AG04450 (cell line): ENCODE data around the gene CENPV. TPM values are rescaled to one million over a fixed set of nuclear protein-coding genes. Genes with fewer than 3 reads are reported as not detected.
"Not testable (repeated sequence)": the region's sequence is repeated elsewhere in the genome, so short reads cannot be mapped to it uniquely, and the experiment has no call there.

Source experiments
- CTCF ChIA-PET: fragments of 300-600, 350-600 bp; formaldehyde crosslinking; extraction: SDS; loops from one replicate; lab custom pipeline; 2022; ENCODE audit warnings: antibody characterized with exemption, inconsistent platforms; lab: Charles Lee
- POLR2A ChIA-PET: fragments of 350-600 bp; formaldehyde crosslinking; extraction: SDS; loops from one replicate; lab custom pipeline; 2021; ENCODE audit warnings: antibody characterized with exemption, inconsistent platforms; lab: Yijun Ruan, JAX
- DNase-seq: peaks from one replicate; pipeline ENCODE4 v3.0.0-alpha.2; 2011; ENCODE audit warnings: low read depth, low spot score
- H3K27ac ChIP-seq: one replicate; pipeline ENCODE4 v1.5.1; 2012; ENCODE audit warnings: low read depth, low read length, control low read depth
- H3K27me3 ChIP-seq: one replicate; pipeline ENCODE4 v1.6.0; 2012; ENCODE audit warnings: low read length; ENCODE audit not compliant: control insufficient read depth, insufficient read depth
- H3K4me3 ChIP-seq: 2 replicates; pipeline ENCODE4 v1.5.1; 2011; ENCODE audit warnings: mild to moderate bottlenecking, low read depth, low read length, control low read depth
- H3K9me3 ChIP-seq: 2 replicates; pipeline ENCODE4 v1.5.1; 2012; ENCODE audit warnings: low read length; ENCODE audit not compliant: control insufficient read depth, insufficient read depth
- CTCF ChIP-seq: IDR thresholded peaks from 2 replicates; pipeline ENCODE4 v1.5.1; 2011; ENCODE audit warnings: low read depth, low read length, control low read depth, inconsistent platforms
- polyA minus RNA-seq: library from RNA; depleted of rRNA, polyadenylated mRNA; stranded (reverse); fragments of >200 nt; gene quantifications from 2 replicates; pipeline ENCODE4 v1.2.3, GENCODE V29; 2011; rRNA and poly(A)+ RNA removed
- polyA plus RNA-seq: library from polyadenylated mRNA; depleted of rRNA; stranded (reverse); fragments of >200 nt; gene quantifications from 2 replicates; pipeline ENCODE4 v1.2.3, GENCODE V29; 2011; rRNA removed

The CENPV gene
- polyA plus RNA-seq (65.2 and 71.9 TPM in 2 replicates), polyA minus RNA-seq (24.3 and 24.6 TPM in 2 replicates)

- H3K27ac ChIP-seq = peak within 1 kb of the TSS; percentile 80
- no peak for DNase-seq
- no peaks in the 10 kb centered on the region; the same call in 1 of the 2 replicates for H3K9me3 ChIP-seq
- H3K4me3 ChIP-seq = peak within 1 kb of the TSS; percentile 74
- H3K27me3 ChIP-seq = no peaks in the 10 kb centered on the region
- ChIA-PET POLR2A (interaction anchor here (0.6 to 3.5 kb wide), 6 partner anchors 27 to 398 kb away, joined by 3 to 20 read pairs (median 7); partner anchors contain the start of genes NCOR1 and UBB), CTCF (interaction anchor here (0.5 to 6.5 kb wide), 8 partner anchors 10 to 271 kb away, joined by 3 to 73 read pairs (median 6); no protein-coding TSS in a partner anchor)
- TF ChIP-seq CTCF = peak; percentile 7; the same call in 1 of the 2 replicates
Observed at GRCh38 chr17:16353317-16354174, at the start of gene CENPV. Gene CENPV (minus strand): TSS chr17:16353469. CDS start chr17:16353436, 33 bp downstream.

- no peak for DNase-seq
- Histone ChIP-seq H3K9me3 (no peaks in the 10 kb centered on the region), H3K4me3 (no peak overlapping the region), H3K27ac (no peak overlapping the region), H3K27me3 (no peaks in the 10 kb centered on the region)
- CTCF ChIA-PET = no interaction called here
- POLR2A ChIA-PET = no interaction called here
- no peak for TF ChIP-seq CTCF
Observed at GRCh38 chr17:16398270-16399267, 45.3 kb upstream of the CENPV start.

- CTCF ChIA-PET, H3K27ac ChIP-seq, H3K9me3 ChIP-seq, DNase-seq, H3K27me3 ChIP-seq, POLR2A ChIA-PET, H3K4me3 ChIP-seq: not testable (repeated sequence)
Observed at GRCh38 chr17:16396693-16397092, 43.4 kb upstream of the CENPV start.

GRCh38 chr17:16395887-16396286 lies 42.6 kb upstream of the CENPV start:
- H3K9me3 ChIP-seq, DNase-seq, POLR2A ChIA-PET, H3K4me3 ChIP-seq, H3K27ac ChIP-seq, CTCF ChIA-PET, H3K27me3 ChIP-seq: not testable (repeated sequence)

- H3K4me3 ChIP-seq, H3K27ac ChIP-seq, H3K9me3 ChIP-seq, DNase-seq, H3K27me3 ChIP-seq: not testable (repeated sequence)
- CTCF ChIA-PET = interaction anchor here (1.1 kb wide), 1 partner anchor 9 kb away, joined by 3 read pairs; no protein-coding TSS in a partner anchor
- POLR2A ChIA-PET = interaction anchor here (1.2 kb wide), 1 partner anchor 12 kb away, joined by 4 read pairs; the partner anchor contains the start of gene UBB
Observed at GRCh38 chr17:16392491-16392890, 39.2 kb upstream of the CENPV start.

GRCh38 chr17:16391451-16391850 lies 38.2 kb upstream of the CENPV start:
- ChIA-PET CTCF (interaction anchor here (1.1 kb wide), 1 partner anchor 8 kb away, joined by 3 read pairs; no protein-coding TSS in a partner anchor), POLR2A (interaction anchor here (1.2 kb wide), 1 partner anchor 11 kb away, joined by 4 read pairs; the partner anchor contains the start of gene UBB)
- Histone ChIP-seq H3K27me3 (no peaks in the 10 kb centered on the region), H3K4me3 (no peak overlapping the region), H3K9me3 (no peaks in the 10 kb centered on the region; the same call in 1 of the 2 replicates), H3K27ac (no peak overlapping the region)
- no peak for DNase-seq
- no peak for TF ChIP-seq CTCF

- not testable (repeated sequence) for H3K4me3 ChIP-seq, H3K27me3 ChIP-seq, DNase-seq, H3K27ac ChIP-seq, H3K9me3 ChIP-seq
- POLR2A ChIA-PET = interaction anchor here (0.7 kb wide), 2 partner anchors 24 to 34 kb away, joined by 3 to 11 read pairs; no protein-coding TSS in a partner anchor
- CTCF ChIA-PET = interaction anchor here (0.7 to 1.5 kb wide), 6 partner anchors 22 to 206 kb away, joined by 3 to 8 read pairs (median 4); no protein-coding TSS in a partner anchor
Observed at GRCh38 chr17:16386126-16386507, 32.8 kb upstream of the CENPV start.
